T-helper 2 cell (primary cell): ENCODE data around the gene SLC48A1.

Experiments
- DNase-seq, 5 experiments: peaks; one replicate each; pipeline versions ENCODE4 v3.0.0 to v3.0.0-alpha.2; 2012 to 2022

The SLC48A1 gene

GRCh38 chr12:47778881-47779280, 5.8 kb downstream of the SLC48A1 start:
- DNase-seq, result no peak

- DNase-seq, result peak; percentile 72 to 93 (median 84)
These were observed 6.4 kb downstream of the SLC48A1 start for GRCh38 chr12:47779301-47779942.

- no peak for DNase-seq
These were observed 7.0 kb downstream of the SLC48A1 start for GRCh38 chr12:47779943-47780504.

GRCh38 chr12:47781479-47782371, 8.7 kb downstream of the SLC48A1 start:
- no peak for DNase-seq

- no peak for DNase-seq
These were observed 9.3 kb downstream of the SLC48A1 start for GRCh38 chr12:47782372-47782770.

GRCh38 chr12:47783024-47783755, 10.2 kb downstream of the SLC48A1 start:
- DNase-seq, result no peak

GRCh38 chr12:47783821-47784819, 11.1 kb downstream of the SLC48A1 start:
- DNase-seq, result no peak

- DNase-seq, result no peak
These were observed 12.2 kb downstream of the SLC48A1 start for GRCh38 chr12:47785036-47785886.

GRCh38 chr12:47785887-47786661, 13.0 kb downstream of the SLC48A1 start:
- no peak for DNase-seq

- DNase-seq, result no peak
These were observed 13.7 kb downstream of the SLC48A1 start for GRCh38 chr12:47786662-47787280.

GRCh38 chr12:47787596-47788319, 14.7 kb downstream of the SLC48A1 start:
- no peak for DNase-seq

- no peak for DNase-seq
These were observed 16.1 kb downstream of the SLC48A1 start for GRCh38 chr12:47789141-47789540.

GRCh38 chr12:47789712-47790489, 16.9 kb downstream of the SLC48A1 start:
- no peak for DNase-seq

GRCh38 chr12:47790676-47791350, 17.8 kb downstream of the SLC48A1 start:
- DNase-seq, result no peak

GRCh38 chr12:47791351-47791746, 18.3 kb downstream of the SLC48A1 start:
- DNase-seq, result no peak

GRCh38 chr12:47791874-47792273, 18.8 kb downstream of the SLC48A1 start:
- DNase-seq, result no peak

GRCh38 chr12:47793015-47793681, 20.1 kb downstream of the SLC48A1 start:
- no peak for DNase-seq
